Mucosa of descending colon (tissue), 3 donors: ENCODE data around the gene FGR. TPM values are rescaled to one million over a fixed set of nuclear protein-coding genes. Genes with fewer than 3 reads are reported as not detected.

ENCODE experiments used
- ATAC-seq: fragments of 200-7000 bp; cut with Tn5 transposase; one replicate; pipeline ENCODE4 v1.9.1; 2020; ENCODE audit warnings: mild to moderate bottlenecking, moderate library complexity
- DNase-seq, 3 donors: peaks; one replicate each; pipeline ENCODE4 v3.0.0-alpha.2; 2020
- H3K36me3 ChIP-seq: fragments of 200-600 bp; one replicate; pipeline ENCODE4 v1.8.0; 2021; ENCODE audit warnings: low read depth, mild to moderate bottlenecking
- H3K4me1 ChIP-seq: fragments of 200-600 bp; one replicate; pipeline ENCODE4 v1.8.0; 2021; ENCODE audit warnings: low read depth, mild to moderate bottlenecking
- H3K4me3 ChIP-seq: fragments of 200-600 bp; one replicate; pipeline ENCODE4 v1.8.0; 2021; ENCODE audit warnings: mild to moderate bottlenecking
- H3K9me3 ChIP-seq: fragments of 200-600 bp; one replicate; pipeline ENCODE4 v1.8.0; 2021; ENCODE audit warnings: mild to moderate bottlenecking
- CTCF ChIP-seq: fragments of 200-600 bp; IDR thresholded peaks from one replicate; pipeline ENCODE4 v1.8.0; 2022; ENCODE audit warnings: antibody characterized with exemption, mild to moderate bottlenecking
- intact Hi-C, 2 donors: fragments of 100-400 bp; cut with DNase I in 1 of 2; cut with micrococcal nuclease in 1 of 2; formaldehyde crosslinking; loops; one replicate each; pipeline versions ENCODE4 v1.11.0 to v1.11.1; 2022; cut with DNase I, micrococcal nuclease
- total RNA-seq, 3 donors: library from RNA; stranded (reverse); fragmentation: NEBNext Ultra II Directional in 2 of 3; extraction: Animal tissue kit (Norgen Biotek cat#: 25700) in 2 of 3; gene quantifications; one replicate each; pipeline versions ENCODE4 v1.2.1 to v1.2.4, GENCODE V29; 2021 to 2023
- donor health status: DM: no; HTN: no; CAD: no; lungs with moderate emphysema.
- donor health status: DM: no; HTN: no; CAD: no.
- donor health status: DM: no; HTN: yes; CAD: no.

Gene FGR
- total RNA-seq, 3 donors from 2014 or later, result 2.3 to 5.7 (median 5.3) TPM

DNA sequence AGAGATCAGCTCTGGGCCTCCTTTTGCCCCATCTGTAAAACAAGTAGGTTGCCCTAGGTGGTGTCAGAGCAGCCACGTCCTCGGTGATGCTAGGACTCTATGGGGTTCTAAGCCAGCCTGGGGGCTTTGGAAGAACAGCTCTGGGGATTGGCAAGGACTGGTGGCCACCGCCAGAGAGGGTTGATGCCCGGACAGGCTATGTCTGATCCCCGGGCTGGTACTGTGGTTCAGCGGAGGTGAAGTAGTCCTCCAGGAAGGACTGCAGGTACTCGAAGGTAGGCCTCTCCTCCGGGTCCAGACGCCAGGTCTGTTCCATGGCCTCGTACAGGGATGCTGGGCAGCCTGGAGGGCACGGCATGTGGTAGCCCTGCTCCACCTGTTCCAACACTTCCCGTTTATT is 22.3 kb downstream of the FGR start:
- intact Hi-C loops, result no loop called here
- DNase-seq (no peak), ATAC-seq (no peak)
- no peaks in the 10 kb centered on the region for H3K36me3 ChIP-seq
- H3K4me1 ChIP-seq, result no peaks in the 10 kb centered on the region
- TF ChIP-seq CTCF, result no peak
- H3K9me3 ChIP-seq, result no peaks in the 10 kb centered on the region
- no peak overlapping the region for H3K4me3 ChIP-seq

DNA sequence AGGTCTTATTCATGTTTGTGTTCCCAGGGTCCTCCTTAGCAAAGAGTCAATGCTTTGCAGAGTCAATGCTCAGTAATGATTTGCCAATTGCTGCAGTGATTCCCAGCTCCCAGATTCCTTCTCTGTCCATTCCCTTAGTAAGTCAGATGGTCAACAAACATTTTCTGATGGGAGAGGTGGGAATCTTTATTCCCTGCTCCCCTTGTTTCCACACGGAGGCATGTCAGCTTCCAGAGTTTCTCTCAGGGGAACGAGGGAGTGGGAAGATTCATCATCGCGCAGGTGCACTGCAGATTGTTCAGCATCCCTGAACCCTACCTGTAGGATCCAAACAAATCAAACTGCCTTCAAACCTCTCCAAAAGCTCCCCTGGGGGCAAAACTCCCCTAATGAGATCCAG is 23.5 kb downstream of the FGR start:
- ATAC-seq (no peak), DNase-seq (no peak)
- no peak for TF ChIP-seq CTCF
- intact Hi-C loops, result no loop called here
- Histone ChIP-seq H3K4me3 (no peak overlapping the region), H3K9me3 (no peaks in the 10 kb centered on the region), H3K4me1 (no peaks in the 10 kb centered on the region), H3K36me3 (no peaks in the 10 kb centered on the region)

DNA sequence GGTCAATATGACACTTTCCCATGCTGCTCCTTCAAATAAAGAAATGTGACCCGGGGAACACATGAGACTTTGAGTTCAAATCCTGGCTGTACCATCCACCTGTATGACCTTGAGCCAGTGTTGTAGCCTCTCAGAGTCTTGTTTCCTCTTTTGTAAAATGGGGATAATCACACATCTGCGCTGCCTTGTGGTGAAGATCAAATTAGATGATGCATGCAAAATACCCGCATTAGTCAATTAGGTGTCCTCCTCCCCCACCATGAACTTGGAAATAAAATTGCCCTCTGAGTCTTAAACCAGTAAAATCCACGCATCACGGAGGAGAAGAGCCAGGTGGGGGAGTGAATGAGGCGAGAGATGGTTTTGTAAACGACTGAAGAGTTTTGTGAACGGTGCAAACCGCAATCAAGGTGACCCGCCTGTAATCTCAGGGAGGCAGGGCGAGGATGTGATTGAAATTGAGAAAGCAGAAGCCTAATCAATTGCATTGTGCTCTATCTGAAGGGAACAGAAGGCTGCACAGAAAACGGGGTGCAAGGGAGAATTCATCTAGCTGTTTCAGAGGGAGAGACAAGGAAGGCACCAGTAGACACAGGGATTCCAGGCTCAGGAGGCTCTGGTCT is 25.3 kb downstream of the FGR start:
- Histone ChIP-seq H3K9me3 (no peaks in the 10 kb centered on the region), H3K4me3 (no peak overlapping the region), H3K4me1 (no peaks in the 10 kb centered on the region), H3K36me3 (no peaks in the 10 kb centered on the region)
- DNase-seq (no peak), ATAC-seq (no peak)
- no peak for TF ChIP-seq CTCF
- intact Hi-C loops, result loop anchor here (5.0 to 10.0 kb wide), 2 partner anchors 53 to 195 kb away; no protein-coding TSS in a partner anchor

DNA sequence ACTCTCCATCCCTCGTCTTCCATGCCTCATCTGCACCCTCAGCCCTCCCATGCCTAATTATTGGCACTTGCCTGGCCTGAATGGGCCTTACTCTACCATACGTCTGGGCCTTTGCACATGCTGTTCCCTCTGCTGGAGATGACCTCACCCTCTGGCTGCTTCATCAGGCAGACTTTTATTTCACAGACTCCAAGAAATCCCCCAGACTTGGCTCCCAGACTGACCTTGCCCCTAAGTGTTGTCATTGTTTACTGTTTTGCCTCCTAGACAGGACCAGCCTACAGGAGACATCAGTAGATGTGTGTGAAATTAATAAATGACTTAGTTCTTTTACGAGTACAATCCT is 25.8 kb downstream of the FGR start:
- intact Hi-C loops, result loop anchor here (5.0 to 10.0 kb wide), 2 partner anchors 53 to 194 kb away; no protein-coding TSS in a partner anchor
- H3K9me3 ChIP-seq, result no peaks in the 10 kb centered on the region
- no peak overlapping the region for H3K4me3 ChIP-seq
- ATAC-seq, result no peak
- no peak for TF ChIP-seq CTCF
- no peaks in the 10 kb centered on the region for H3K36me3 ChIP-seq
- DNase-seq, result no peak
- no peaks in the 10 kb centered on the region for H3K4me1 ChIP-seq

GRCh38 chr1:27607239-27607804 is 27.7 kb downstream of the FGR start:
- Histone ChIP-seq H3K4me1 (peaks cover 4% of the 10 kb centered on the region), H3K36me3 (no peaks in the 10 kb centered on the region), H3K4me3 (no peak overlapping the region), H3K9me3 (no peaks in the 10 kb centered on the region)
- DNase-seq (no peak), ATAC-seq (no peak)
- TF ChIP-seq CTCF, result no peak
- intact Hi-C loops, result loop anchor here (5.0 to 10.0 kb wide), 2 partner anchors 55 to 193 kb away; no protein-coding TSS in a partner anchor
